Neuronal stem cell (in vitro differentiated cells): ENCODE measurements around the gene STX16.

Experiments used
- DNase-seq: peaks from one replicate; pipeline ENCODE4 v3.0.0-alpha.2; 2013; ENCODE audit warnings: low spot score
- H2AFZ ChIP-seq: one replicate; pipeline ENCODE4 v1.6.1; 2013; ENCODE audit warnings: mild to moderate bottlenecking, low read length, inconsistent platforms
- H2AK5ac ChIP-seq: 2 replicates; pipeline ENCODE4 v1.6.1; 2013; ENCODE audit warnings: low read depth, mild to moderate bottlenecking, inconsistent platforms, low read length, moderate library complexity, mixed read lengths
- H2BK120ac ChIP-seq: 2 replicates; pipeline ENCODE4 v1.6.1; 2013; ENCODE audit warnings: low read depth, mild to moderate bottlenecking, inconsistent platforms, low read length, moderate library complexity, mixed read lengths
- H2BK12ac ChIP-seq: one replicate; pipeline ENCODE4 v1.6.1; 2013; ENCODE audit warnings: low read length, inconsistent platforms
- H2BK15ac ChIP-seq: 2 replicates; pipeline ENCODE4 v1.6.1; 2013; ENCODE audit warnings: mild to moderate bottlenecking, low read length, inconsistent platforms, mixed read lengths
- H2BK5ac ChIP-seq: one replicate; pipeline ENCODE4 v1.6.1; 2013; ENCODE audit warnings: inconsistent platforms, mild to moderate bottlenecking, low read length, moderate library complexity
- H3K14ac ChIP-seq: one replicate; pipeline ENCODE4 v1.6.1; 2013; ENCODE audit warnings: low read length, inconsistent platforms
- H3K18ac ChIP-seq: 2 replicates; pipeline ENCODE4 v1.6.1; 2013; ENCODE audit warnings: low read length, inconsistent platforms
- H3K23ac ChIP-seq: 2 replicates; pipeline ENCODE4 v1.6.1; 2013; ENCODE audit warnings: low read depth, mild to moderate bottlenecking, mixed read lengths, low read length, inconsistent platforms; ENCODE audit not compliant: poor library complexity
- H3K27ac ChIP-seq: replicated peaks from 3 replicates; pipeline ENCODE4 v1.5.1; 2013; ENCODE audit warnings: low read length, inconsistent platforms
- H3K27me3 ChIP-seq, 3 experiments: 2 replicates each; pipeline ENCODE4 v1.6.1; 2013; ENCODE audit warnings: low read length in 3 of 3, mild to moderate bottlenecking in 2 of 3, inconsistent platforms in 1 of 3, low read depth in 1 of 3, mixed read lengths in 1 of 3, moderate library complexity in 1 of 3; ENCODE audit not compliant: control insufficient read depth in 3 of 3, insufficient read depth in 3 of 3
- H3K36me3 ChIP-seq, 2 donors: replicated peaks in 1 of 2; 2 replicates each; pipeline ENCODE4 v1.6.1; 2013; ENCODE audit warnings: low read length in 2 of 2; ENCODE audit not compliant: control insufficient read depth in 2 of 2, insufficient read depth in 2 of 2
- H3K4ac ChIP-seq: 2 replicates; pipeline ENCODE4 v1.6.1; 2013; ENCODE audit warnings: inconsistent platforms, mild to moderate bottlenecking, low read length, moderate library complexity
- H3K4me1 ChIP-seq, 2 donors: 1 replicate in 1 of 2; 2 replicates in 1 of 2; pipeline ENCODE4 v1.6.1; 2013; ENCODE audit warnings: low read length in 2 of 2, low read depth in 1 of 2; ENCODE audit not compliant: control insufficient read depth in 2 of 2, insufficient read depth in 1 of 2
- H3K4me2 ChIP-seq: one replicate; pipeline ENCODE4 v1.6.1; 2013; ENCODE audit warnings: mild to moderate bottlenecking, low read length, inconsistent platforms; ENCODE audit not compliant: insufficient read depth, poor library complexity, severe bottlenecking
- H3K4me3 ChIP-seq, 2 donors: 2 replicates each; pipeline ENCODE4 v1.5.1; 2013; ENCODE audit warnings: low read length in 2 of 2, mild to moderate bottlenecking in 2 of 2, inconsistent platforms in 1 of 2, moderate library complexity in 1 of 2
- H3K79me1 ChIP-seq: one replicate; pipeline ENCODE4 v1.6.1; 2013; ENCODE audit warnings: low read depth, mild to moderate bottlenecking, inconsistent platforms, low read length, moderate library complexity
- H3K9ac ChIP-seq: one replicate; pipeline ENCODE4 v1.6.1; 2013; ENCODE audit warnings: mild to moderate bottlenecking, low read depth, low read length, inconsistent platforms; ENCODE audit not compliant: poor library complexity
- H3K9me3 ChIP-seq, 2 donors: replicated peaks in 1 of 2; 2 replicates each; pipeline versions ENCODE3 to v1.6.1; 2013; ENCODE audit warnings: low read length in 2 of 2, mild to moderate bottlenecking in 2 of 2, inconsistent platforms in 1 of 2, low read depth in 1 of 2, mixed read lengths in 1 of 2, moderate library complexity in 1 of 2; ENCODE audit not compliant: control insufficient read depth in 2 of 2, insufficient read depth in 1 of 2
- H4K8ac ChIP-seq: one replicate; pipeline ENCODE4 v1.6.1; 2013; ENCODE audit warnings: low read depth, mild to moderate bottlenecking, inconsistent platforms, low read length, moderate library complexity
- H4K91ac ChIP-seq: one replicate; pipeline ENCODE4 v1.6.1; 2013; ENCODE audit warnings: low read length, low read depth, mild to moderate bottlenecking, inconsistent platforms; ENCODE audit not compliant: poor library complexity
- WGBS, 2 donors: extraction: QIAGEN DNeasy Blood & Tissue Kit; methylation state at CpG; one replicate each; pipeline ENCODE4 v1.1.7; 2013; ENCODE audit warnings: missing lambda C conversion rate in 2 of 2, mixed read lengths in 1 of 2; ENCODE audit not compliant: insufficient read length in 2 of 2, insufficient replicate concordance in 1 of 2; ENCODE audit errors: extremely low coverage in 2 of 2; 5-methylcytosine and 5-hydroxymethylcytosine counted together

STX16 gene

GRCh38 chr20:58617158-58617557 lies 33.9 kb upstream of the STX16 start:
- Histone ChIP-seq H4K91ac (no peak overlapping the region), H2BK12ac (no peak overlapping the region), H3K14ac (no peak overlapping the region), H3K18ac (no peak overlapping the region), H2BK120ac (no peak overlapping the region), H3K4me3 (no peak overlapping the region), H3K36me3 (no peaks in the 10 kb centered on the region), H2AFZ (no peak overlapping the region), H2BK5ac (no peak overlapping the region), H3K4me2 (no peak overlapping the region), H3K27ac (no peak overlapping the region), H3K4me1 (peaks cover 0 to 2% of the 10 kb centered on the region in 2 donors), H3K9ac (no peak overlapping the region), H3K23ac (no peak overlapping the region), H4K8ac (no peak overlapping the region), H3K9me3 (peaks cover 3 to 6% of the 10 kb centered on the region in 2 donors), H3K79me1 (no peaks in the 10 kb centered on the region), H2BK15ac (no peak overlapping the region), H2AK5ac (no peak overlapping the region), H3K27me3 (peaks cover 0 to 3% (median 0%) of the 10 kb centered on the region in 3 experiments), H3K4ac (no peak overlapping the region)
- DNase-seq: no peak
- no CpG with 5 or more reads among the region's 5 CpGs for WGBS, 2 donors

GRCh38 chr20:58618351-58619076 lies 32.6 kb upstream of the STX16 start:
- Histone ChIP-seq H3K4me2 (no peak overlapping the region), H3K14ac (no peak overlapping the region), H3K79me1 (peaks cover 2% of the 10 kb centered on the region), H2AFZ (no peak overlapping the region), H4K91ac (no peak overlapping the region), H3K4ac (no peak overlapping the region), H3K18ac (peak overlapping the region; percentile 69), H4K8ac (no peak overlapping the region), H2BK15ac (peak overlapping the region; percentile 28), H2BK120ac (no peak overlapping the region), H3K9ac (no peak overlapping the region), H2AK5ac (no peak overlapping the region), H2BK12ac (no peak overlapping the region), H3K4me1 (peaks cover 0 to 2% of the 10 kb centered on the region in 2 donors), H2BK5ac (no peak overlapping the region), H3K4me3 (no peak overlapping the region), H3K36me3 (no peaks in the 10 kb centered on the region), H3K27me3 (peaks cover 0 to 3% (median 2%) of the 10 kb centered on the region in 3 experiments), H3K9me3 (peaks cover 12 to 19% of the 10 kb centered on the region in 2 donors), H3K23ac (no peak overlapping the region), H3K27ac (no peak overlapping the region)
- no peak for DNase-seq
- WGBS, 2 donors: no CpG with 5 or more reads among the region's 12 CpGs

- Histone ChIP-seq H3K27me3 (peaks cover 0 to 3% (median 3%) of the 10 kb centered on the region in 3 experiments), H3K18ac (peak overlapping the region; percentile 69), H3K27ac (no peak overlapping the region), H3K4me2 (no peak overlapping the region), H3K4me3 (no peak overlapping the region), H3K4me1 (peaks cover 2 to 3% of the 10 kb centered on the region in 2 donors), H4K91ac (no peak overlapping the region), H3K9ac (no peak overlapping the region), H2AFZ (no peak overlapping the region), H4K8ac (no peak overlapping the region), H3K14ac (no peak overlapping the region), H2BK12ac (no peak overlapping the region), H3K4ac (no peak overlapping the region), H2AK5ac (no peak overlapping the region), H2BK5ac (no peak overlapping the region), H3K79me1 (peaks cover 2% of the 10 kb centered on the region), H3K23ac (peak overlapping the region; percentile 68), H3K36me3 (no peaks in the 10 kb centered on the region), H3K9me3 (peaks cover 13 to 21% of the 10 kb centered on the region in 2 donors), H2BK120ac (no peak overlapping the region), H2BK15ac (peak overlapping the region; percentile 28)
- WGBS, 2 donors: no CpG with 5 or more reads among the region's 22 CpGs
- no peak for DNase-seq
Measured at GRCh38 chr20:58619077-58619863, 31.8 kb upstream of the STX16 start.

- Histone ChIP-seq H3K4ac (no peak overlapping the region), H3K36me3 (no peaks in the 10 kb centered on the region), H3K4me2 (no peak overlapping the region), H4K91ac (no peak overlapping the region), H3K27me3 (peaks cover 0 to 3% (median 3%) of the 10 kb centered on the region in 3 experiments), H3K4me1 (peaks cover 2 to 3% of the 10 kb centered on the region in 2 donors), H2AFZ (no peak overlapping the region), H3K9ac (no peak overlapping the region), H3K27ac (no peak overlapping the region), H2AK5ac (no peak overlapping the region), H3K9me3 (peaks cover 13 to 21% of the 10 kb centered on the region in 2 donors), H3K4me3 (no peak overlapping the region), H3K79me1 (peaks cover 2% of the 10 kb centered on the region), H2BK5ac (no peak overlapping the region), H2BK15ac (no peak overlapping the region), H3K18ac (peak overlapping the region; percentile 16), H2BK120ac (no peak overlapping the region), H3K14ac (no peak overlapping the region), H2BK12ac (no peak overlapping the region), H4K8ac (no peak overlapping the region), H3K23ac (no peak overlapping the region)
- no CpG with 5 or more reads among the region's 11 CpGs for WGBS, 2 donors
- no peak for DNase-seq
Measured at GRCh38 chr20:58619864-58620431, 31.1 kb upstream of the STX16 start.
